ENCODE data around the gene ELOVL7.
"Not testable (repeated sequence)": the region's sequence is repeated elsewhere in the genome, so short reads cannot be mapped to it uniquely, and the experiment has no call there.

The ELOVL7 gene

GRCh38 chr5:60738461-60738860 lies 105.6 kb downstream of the ELOVL7 start:
- H3K9me3 ChIP-seq (ENCODE audit: control insufficient read depth, low read depth, low read length), result no peaks in the 10 kb centered on the region
- H3K9ac ChIP-seq (ENCODE audit: low read length), result no peak overlapping the region
- H3K27ac ChIP-seq (ENCODE audit: low read length), result no peak overlapping the region
- H3K27me3 ChIP-seq (ENCODE audit: control insufficient read depth, insufficient read depth, low read length), result no peaks in the 10 kb centered on the region
- H3K36me3 ChIP-seq (ENCODE audit: control insufficient read depth, low read depth, low read length), result no peaks in the 10 kb centered on the region
- no peaks in the 10 kb centered on the region for H3K4me1 ChIP-seq (ENCODE audit: control insufficient read depth, low read depth, low read length)
- no peak overlapping the region for H3K4me3 ChIP-seq (ENCODE audit: low read length)

- H3K4me3 ChIP-seq (ENCODE audit: low read length); H3K27me3 ChIP-seq (ENCODE audit: control insufficient read depth, insufficient read depth, low read length); H3K9me3 ChIP-seq (ENCODE audit: control insufficient read depth, low read depth, low read length); H3K4me1 ChIP-seq (ENCODE audit: control insufficient read depth, low read depth, low read length); H3K9ac ChIP-seq (ENCODE audit: low read length); H3K27ac ChIP-seq (ENCODE audit: low read length); H3K36me3 ChIP-seq (ENCODE audit: control insufficient read depth, low read depth, low read length): not testable (repeated sequence)
These were observed 113.2 kb downstream of the ELOVL7 start for GRCh38 chr5:60730858-60731257.

- Histone ChIP-seq H3K27me3 (ENCODE audit: control insufficient read depth, insufficient read depth, low read length) (no peaks in the 10 kb centered on the region), H3K4me3 (ENCODE audit: low read length) (no peak overlapping the region), H3K27ac (ENCODE audit: low read length) (no peak overlapping the region), H3K9me3 (ENCODE audit: control insufficient read depth, low read depth, low read length) (no peaks in the 10 kb centered on the region), H3K4me1 (ENCODE audit: control insufficient read depth, low read depth, low read length) (no peaks in the 10 kb centered on the region), H3K36me3 (ENCODE audit: control insufficient read depth, low read depth, low read length) (no peaks in the 10 kb centered on the region), H3K9ac (ENCODE audit: low read length) (no peak overlapping the region)
These were observed 116.9 kb downstream of the ELOVL7 start for GRCh38 chr5:60727033-60727679.

GRCh38 chr5:60724126-60724525 lies 119.9 kb downstream of the ELOVL7 start:
- H3K9me3 ChIP-seq (ENCODE audit: control insufficient read depth, low read depth, low read length), result no peaks in the 10 kb centered on the region
- H3K9ac ChIP-seq (ENCODE audit: low read length), result no peak overlapping the region
- H3K27ac ChIP-seq (ENCODE audit: low read length), result no peak overlapping the region
- H3K4me3 ChIP-seq (ENCODE audit: low read length), result no peak overlapping the region
- H3K36me3 ChIP-seq (ENCODE audit: control insufficient read depth, low read depth, low read length), result no peaks in the 10 kb centered on the region
- H3K4me1 ChIP-seq (ENCODE audit: control insufficient read depth, low read depth, low read length), result no peaks in the 10 kb centered on the region
- no peaks in the 10 kb centered on the region for H3K27me3 ChIP-seq (ENCODE audit: control insufficient read depth, insufficient read depth, low read length)

GRCh38 chr5:60722416-60722815 lies 121.7 kb downstream of the ELOVL7 start:
- Histone ChIP-seq H3K36me3 (ENCODE audit: control insufficient read depth, low read depth, low read length) (no peaks in the 10 kb centered on the region), H3K4me1 (ENCODE audit: control insufficient read depth, low read depth, low read length) (no peaks in the 10 kb centered on the region), H3K4me3 (ENCODE audit: low read length) (no peak overlapping the region), H3K9ac (ENCODE audit: low read length) (no peak overlapping the region), H3K27ac (ENCODE audit: low read length) (no peak overlapping the region), H3K9me3 (ENCODE audit: control insufficient read depth, low read depth, low read length) (no peaks in the 10 kb centered on the region), H3K27me3 (ENCODE audit: control insufficient read depth, insufficient read depth, low read length) (no peaks in the 10 kb centered on the region)

- no peaks in the 10 kb centered on the region for H3K4me1 ChIP-seq (ENCODE audit: control insufficient read depth, low read depth, low read length)
- H3K27me3 ChIP-seq (ENCODE audit: control insufficient read depth, insufficient read depth, low read length), result no peaks in the 10 kb centered on the region
- no peak overlapping the region for H3K27ac ChIP-seq (ENCODE audit: low read length)
- no peaks in the 10 kb centered on the region for H3K9me3 ChIP-seq (ENCODE audit: control insufficient read depth, low read depth, low read length)
- no peak overlapping the region for H3K4me3 ChIP-seq (ENCODE audit: low read length)
- no peaks in the 10 kb centered on the region for H3K36me3 ChIP-seq (ENCODE audit: control insufficient read depth, low read depth, low read length)
- no peak overlapping the region for H3K9ac ChIP-seq (ENCODE audit: low read length)
These were observed 124.7 kb downstream of the ELOVL7 start for GRCh38 chr5:60719329-60719728.

GRCh38 chr5:60718166-60718892 lies 125.7 kb downstream of the ELOVL7 start:
- Histone ChIP-seq H3K27ac (ENCODE audit: low read length) (no peak overlapping the region), H3K4me1 (ENCODE audit: control insufficient read depth, low read depth, low read length) (no peaks in the 10 kb centered on the region), H3K27me3 (ENCODE audit: control insufficient read depth, insufficient read depth, low read length) (no peaks in the 10 kb centered on the region), H3K4me3 (ENCODE audit: low read length) (no peak overlapping the region), H3K9ac (ENCODE audit: low read length) (no peak overlapping the region), H3K9me3 (ENCODE audit: control insufficient read depth, low read depth, low read length) (no peaks in the 10 kb centered on the region), H3K36me3 (ENCODE audit: control insufficient read depth, low read depth, low read length) (no peaks in the 10 kb centered on the region)

- not testable (repeated sequence) for H3K4me3 ChIP-seq (ENCODE audit: low read length); H3K4me1 ChIP-seq (ENCODE audit: control insufficient read depth, low read depth, low read length); H3K36me3 ChIP-seq (ENCODE audit: control insufficient read depth, low read depth, low read length); H3K9me3 ChIP-seq (ENCODE audit: control insufficient read depth, low read depth, low read length); H3K27me3 ChIP-seq (ENCODE audit: control insufficient read depth, insufficient read depth, low read length); H3K27ac ChIP-seq (ENCODE audit: low read length); H3K9ac ChIP-seq (ENCODE audit: low read length)
These were observed 128.7 kb downstream of the ELOVL7 start for GRCh38 chr5:60715201-60715928.

GRCh38 chr5:60712950-60713349 lies 131.1 kb downstream of the ELOVL7 start:
- H3K36me3 ChIP-seq (ENCODE audit: control insufficient read depth, low read depth, low read length), result no peaks in the 10 kb centered on the region
- no peak overlapping the region for H3K4me3 ChIP-seq (ENCODE audit: low read length)
- H3K4me1 ChIP-seq (ENCODE audit: control insufficient read depth, low read depth, low read length), result no peaks in the 10 kb centered on the region
- no peaks in the 10 kb centered on the region for H3K27me3 ChIP-seq (ENCODE audit: control insufficient read depth, insufficient read depth, low read length)
- H3K27ac ChIP-seq (ENCODE audit: low read length), result no peak overlapping the region
- H3K9me3 ChIP-seq (ENCODE audit: control insufficient read depth, low read depth, low read length), result no peaks in the 10 kb centered on the region
- no peak overlapping the region for H3K9ac ChIP-seq (ENCODE audit: low read length)

GRCh38 chr5:60711892-60712291 lies 132.2 kb downstream of the ELOVL7 start:
- H3K36me3 ChIP-seq (ENCODE audit: control insufficient read depth, low read depth, low read length); H3K27ac ChIP-seq (ENCODE audit: low read length); H3K27me3 ChIP-seq (ENCODE audit: control insufficient read depth, insufficient read depth, low read length): not testable (repeated sequence)

GRCh38 chr5:60710362-60710761 lies 133.7 kb downstream of the ELOVL7 start:
- H3K9ac ChIP-seq (ENCODE audit: low read length), result no peak overlapping the region
- H3K4me1 ChIP-seq (ENCODE audit: control insufficient read depth, low read depth, low read length), result no peaks in the 10 kb centered on the region
- H3K4me3 ChIP-seq (ENCODE audit: low read length), result no peak overlapping the region
- no peaks in the 10 kb centered on the region for H3K9me3 ChIP-seq (ENCODE audit: control insufficient read depth, low read depth, low read length)
- no peaks in the 10 kb centered on the region for H3K36me3 ChIP-seq (ENCODE audit: control insufficient read depth, low read depth, low read length)
- H3K27ac ChIP-seq (ENCODE audit: low read length), result no peak overlapping the region
- no peaks in the 10 kb centered on the region for H3K27me3 ChIP-seq (ENCODE audit: control insufficient read depth, insufficient read depth, low read length)

More at GRCh38 chr5:60711892-60712291, 132.2 kb downstream of the ELOVL7 start:
- H3K9ac ChIP-seq (ENCODE audit: low read length); H3K9me3 ChIP-seq (ENCODE audit: control insufficient read depth, low read depth, low read length); H3K4me3 ChIP-seq (ENCODE audit: low read length); H3K4me1 ChIP-seq (ENCODE audit: control insufficient read depth, low read depth, low read length): not testable (repeated sequence)
